Esophagus (tissue), 2 donors: ENCODE results near the gene BNC2. TPM values are rescaled to one million over a fixed set of nuclear protein-coding genes. Genes with fewer than 3 reads are reported as not detected.
"Not testable (repeated sequence)": the region's sequence is repeated elsewhere in the genome, so short reads cannot be mapped to it uniquely, and the experiment has no call there.

Experiments
- H3K27ac ChIP-seq, 2 donors: one replicate each; pipeline ENCODE4 v1.5.1; 2013; ENCODE audit warnings: low read depth in 2 of 2, mild to moderate bottlenecking in 2 of 2, inconsistent platforms in 1 of 2, low read length in 1 of 2, moderate library complexity in 1 of 2
- H3K27me3 ChIP-seq, 2 donors: one replicate each; pipeline ENCODE4 v1.6.1; 2013; ENCODE audit warnings: low read length in 2 of 2, control low read depth in 1 of 2, mild to moderate bottlenecking in 1 of 2; ENCODE audit not compliant: insufficient read depth in 2 of 2, control insufficient read depth in 1 of 2
- H3K36me3 ChIP-seq, 2 donors: one replicate each; pipeline ENCODE4 v1.6.1; 2013; ENCODE audit warnings: low read length in 1 of 2; ENCODE audit not compliant: control insufficient read depth in 2 of 2, insufficient read depth in 2 of 2
- H3K4me1 ChIP-seq, 2 donors: one replicate each; pipeline ENCODE4 v1.6.1; 2013; ENCODE audit warnings: low read length in 1 of 2; ENCODE audit not compliant: control insufficient read depth in 2 of 2, insufficient read depth in 2 of 2
- H3K4me3 ChIP-seq, 2 donors: one replicate each; pipeline ENCODE4 v1.5.1; 2013; ENCODE audit warnings: low read length in 2 of 2, mild to moderate bottlenecking in 2 of 2, low read depth in 1 of 2, moderate library complexity in 1 of 2
- H3K9me3 ChIP-seq, 2 donors: one replicate each; pipeline ENCODE4 v1.6.1; 2013; ENCODE audit warnings: mild to moderate bottlenecking in 2 of 2, low read depth in 1 of 2, low read length in 1 of 2, moderate library complexity in 1 of 2; ENCODE audit not compliant: control insufficient read depth in 2 of 2, insufficient read depth in 1 of 2
- WGBS, 2 donors: extraction: QIAGEN DNeasy Blood & Tissue Kit; methylation state at CpG; one replicate each; pipeline ENCODE4 v1.1.7; 2013; 5-methylcytosine and 5-hydroxymethylcytosine counted together
- polyA plus RNA-seq, 2 donors: library from polyadenylated mRNA; stranded (reverse); fragments of 200-250 nt; gene quantifications; one replicate each; pipeline ENCODE4 v1.2.3, GENCODE V29; 2013
- donor health status: healthy with polysubstance abuse.
- donor health status: Bipolar disorder and iron deficiency.

BNC2 gene
- polyA plus RNA-seq, 2 donors: 1.1 to 1.6 TPM

DNA sequence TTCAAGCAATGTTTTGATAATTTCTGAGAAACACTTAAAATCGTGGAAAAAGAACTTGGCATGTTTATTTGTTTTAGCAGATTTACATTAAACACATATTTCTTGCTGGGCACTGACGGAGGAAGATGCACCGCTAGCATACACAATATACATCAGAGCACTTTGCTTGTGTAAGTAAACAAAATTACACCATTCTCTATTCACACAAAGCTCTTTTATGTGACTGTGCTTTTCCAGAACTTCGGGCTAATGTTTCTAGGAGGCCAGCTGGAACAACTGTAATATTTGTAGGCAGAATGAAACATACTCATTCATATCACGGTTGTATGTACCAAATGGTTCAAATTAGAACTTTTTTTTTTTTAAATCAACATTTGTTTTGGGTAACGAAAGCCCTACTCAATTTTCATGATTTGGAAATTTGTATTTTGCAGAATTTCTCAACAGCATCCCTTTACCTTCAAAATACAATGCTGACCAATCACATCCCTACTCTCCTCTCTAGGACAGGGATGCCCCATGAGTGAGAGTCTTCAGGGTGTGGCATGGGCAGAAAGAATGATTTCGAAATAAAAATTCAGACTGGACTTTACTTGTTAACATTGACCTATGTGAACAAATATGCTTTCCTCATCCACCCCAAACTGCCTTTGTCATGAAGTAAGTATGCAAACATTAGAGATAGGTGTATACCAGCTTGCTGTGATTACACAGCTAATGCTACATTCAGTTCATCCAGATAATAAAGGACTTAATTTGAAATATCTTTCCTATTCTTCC lies 425.1 kb downstream of the BNC2 start:
- 58 to 68% methylated on average over 7 of the region's 7 CpGs for WGBS, 2 donors
- Histone ChIP-seq H3K27me3 (no peaks in the 10 kb centered on the region), H3K36me3 (no peaks in the 10 kb centered on the region), H3K9me3 (no peaks in the 10 kb centered on the region), H3K4me3 (no peak overlapping the region), H3K4me1 (no peaks in the 10 kb centered on the region), H3K27ac (no peak overlapping the region)

DNA sequence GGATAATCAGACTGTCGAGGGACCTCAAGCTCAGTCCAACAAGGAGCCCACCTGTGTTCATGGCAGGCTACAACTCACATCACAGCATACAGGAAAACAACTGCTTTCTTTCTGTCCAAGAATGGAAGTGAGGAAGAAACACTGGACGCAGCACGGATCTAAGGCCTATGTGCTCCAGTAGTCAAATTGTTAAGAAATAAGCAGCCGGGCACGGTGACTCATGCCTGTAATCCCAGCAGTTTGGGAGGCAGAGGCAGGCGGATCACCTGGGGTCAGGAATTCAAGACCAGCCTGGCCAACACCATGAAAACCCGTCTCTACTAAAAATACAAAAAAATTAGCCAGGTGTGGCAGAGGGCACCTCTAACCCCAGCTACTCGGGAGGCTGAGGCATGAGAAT lies 427.8 kb downstream of the BNC2 start:
- Histone ChIP-seq H3K4me3 (no peak overlapping the region), H3K9me3 (no peaks in the 10 kb centered on the region), H3K36me3 (no peaks in the 10 kb centered on the region), H3K27ac (peak overlapping the region; percentile 36 to 40), H3K27me3 (no peaks in the 10 kb centered on the region), H3K4me1 (no peaks in the 10 kb centered on the region)
- 42 to 67% methylated on average over 8 of the region's 8 CpGs for WGBS, 2 donors

DNA sequence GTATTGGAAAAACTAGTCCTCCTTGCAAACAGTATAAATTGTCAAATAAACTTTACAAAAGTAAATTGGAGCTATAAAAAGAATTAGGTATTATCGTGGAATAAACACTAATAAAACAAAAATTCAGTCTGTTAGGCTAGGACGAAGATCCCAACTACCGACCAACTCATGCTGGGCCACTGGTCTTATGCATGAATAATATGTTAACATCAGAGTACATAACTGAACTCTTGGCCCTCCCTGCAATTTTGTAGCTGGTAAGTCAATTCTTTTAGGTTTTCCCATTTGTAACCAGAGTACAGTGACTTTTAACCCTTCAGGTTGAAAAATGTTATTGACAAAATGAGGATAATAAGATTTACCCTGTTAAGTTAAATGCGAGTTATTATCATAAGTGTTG lies 428.7 kb downstream of the BNC2 start:
- WGBS, 2 donors: 53 to 64% methylated on average over 4 of the region's 4 CpGs
- Histone ChIP-seq H3K27ac (no peak overlapping the region), H3K4me3 (no peak overlapping the region), H3K36me3 (no peaks in the 10 kb centered on the region), H3K9me3 (no peaks in the 10 kb centered on the region), H3K4me1 (no peaks in the 10 kb centered on the region), H3K27me3 (no peaks in the 10 kb centered on the region)

DNA sequence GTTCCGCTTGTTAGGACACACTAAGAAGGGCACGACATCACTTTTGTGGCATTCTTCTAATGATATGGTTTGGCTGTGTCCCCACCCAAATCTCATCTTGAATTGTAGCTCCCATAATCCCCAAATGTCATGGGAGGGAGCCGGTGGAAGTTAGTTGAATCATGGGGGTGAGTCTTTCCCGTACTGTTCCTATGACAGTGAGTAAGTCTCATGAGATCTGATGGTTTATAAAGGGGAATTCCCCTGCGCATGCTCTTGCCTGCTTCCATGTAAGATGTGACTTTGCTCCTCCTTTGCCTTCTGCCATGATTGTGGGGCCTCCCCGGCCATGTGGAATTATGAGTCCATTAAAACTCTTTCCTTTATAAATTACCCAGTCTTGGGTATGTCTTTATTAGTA lies 431.6 kb downstream of the BNC2 start:
- WGBS, 2 donors: 88 to 92% methylated on average over 6 of the region's 6 CpGs
- H3K4me1 ChIP-seq, H3K27ac ChIP-seq, H3K36me3 ChIP-seq, H3K4me3 ChIP-seq, H3K27me3 ChIP-seq, H3K9me3 ChIP-seq: not testable (repeated sequence)

DNA sequence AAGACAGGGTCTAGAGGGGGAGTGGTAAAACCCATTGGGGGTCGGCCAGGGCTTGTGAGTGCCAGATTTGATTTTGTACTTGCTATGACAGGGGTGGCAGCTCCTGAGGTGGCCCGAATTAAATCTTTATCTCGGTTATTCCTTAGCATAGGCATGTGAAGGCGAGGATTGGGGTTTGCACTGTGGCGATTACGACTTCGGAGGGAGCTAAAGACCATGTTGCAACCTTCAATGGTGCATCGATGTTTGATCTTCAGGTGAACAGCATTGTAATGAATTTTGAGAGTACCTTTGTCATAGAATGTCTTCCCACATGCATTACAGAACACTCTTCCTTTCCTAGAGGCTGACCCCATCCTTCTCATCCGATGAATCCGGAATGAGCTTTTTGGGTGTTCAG lies 433.9 kb downstream of the BNC2 start:
- H3K27me3 ChIP-seq: no peaks in the 10 kb centered on the region
- H3K4me3 ChIP-seq: no peak overlapping the region
- no peaks in the 10 kb centered on the region for H3K4me1 ChIP-seq
- peaks cover 0 to 3% of the 10 kb centered on the region in 2 donors for H3K36me3 ChIP-seq
- no peaks in the 10 kb centered on the region for H3K9me3 ChIP-seq
- H3K27ac ChIP-seq: no peak overlapping the region
- WGBS, 2 donors: 92 to 95% methylated on average over 10 of the region's 10 CpGs

DNA sequence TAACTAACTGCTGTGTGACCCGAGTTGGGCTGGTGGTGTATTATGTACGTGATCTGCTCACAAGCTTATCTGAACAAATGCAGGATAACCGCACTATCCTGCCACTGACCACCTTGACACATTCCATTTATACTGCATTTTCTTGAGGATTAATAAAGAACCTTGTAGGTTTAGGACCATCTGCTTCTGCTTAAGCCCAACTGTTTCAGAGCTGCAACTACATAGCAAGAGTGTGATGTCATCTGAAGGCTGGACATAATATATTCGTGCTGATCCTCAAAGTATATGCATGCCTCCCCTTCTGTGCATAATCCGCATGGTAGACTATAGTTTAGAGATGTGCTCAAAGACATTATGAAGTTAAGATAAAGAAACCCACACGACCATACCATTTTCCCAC lies 435.9 kb downstream of the BNC2 start:
- H3K4me3 ChIP-seq: no peak overlapping the region
- peaks cover 0 to 3% of the 10 kb centered on the region in 2 donors for H3K36me3 ChIP-seq
- no peaks in the 10 kb centered on the region for H3K9me3 ChIP-seq
- no peaks in the 10 kb centered on the region for H3K4me1 ChIP-seq
- 84 to 87% methylated on average over 6 of the region's 6 CpGs for WGBS, 2 donors
- no peaks in the 10 kb centered on the region for H3K27me3 ChIP-seq
- no peak overlapping the region for H3K27ac ChIP-seq

DNA sequence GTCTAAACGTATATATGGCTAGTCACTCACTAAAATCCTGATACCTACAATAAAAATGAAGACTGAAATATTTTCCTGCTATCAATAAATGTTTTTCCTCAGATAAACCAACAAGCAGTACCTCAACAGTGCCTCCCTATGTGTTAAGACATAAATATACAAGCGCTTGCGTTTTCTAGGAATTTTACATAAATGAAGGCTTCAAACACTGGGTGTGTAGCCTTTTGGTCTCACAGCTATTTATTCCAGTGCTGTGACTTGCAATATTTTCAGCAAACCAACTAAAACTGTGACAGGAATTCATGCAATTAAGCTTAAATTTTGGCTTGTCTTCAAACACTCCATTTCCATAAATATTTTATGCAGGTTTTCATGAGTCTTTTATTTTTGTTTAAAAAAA lies 437.0 kb downstream of the BNC2 start:
- 95 to 98% methylated on average over 3 of the region's 3 CpGs for WGBS, 2 donors
- H3K27ac ChIP-seq: no peak overlapping the region

DNA sequence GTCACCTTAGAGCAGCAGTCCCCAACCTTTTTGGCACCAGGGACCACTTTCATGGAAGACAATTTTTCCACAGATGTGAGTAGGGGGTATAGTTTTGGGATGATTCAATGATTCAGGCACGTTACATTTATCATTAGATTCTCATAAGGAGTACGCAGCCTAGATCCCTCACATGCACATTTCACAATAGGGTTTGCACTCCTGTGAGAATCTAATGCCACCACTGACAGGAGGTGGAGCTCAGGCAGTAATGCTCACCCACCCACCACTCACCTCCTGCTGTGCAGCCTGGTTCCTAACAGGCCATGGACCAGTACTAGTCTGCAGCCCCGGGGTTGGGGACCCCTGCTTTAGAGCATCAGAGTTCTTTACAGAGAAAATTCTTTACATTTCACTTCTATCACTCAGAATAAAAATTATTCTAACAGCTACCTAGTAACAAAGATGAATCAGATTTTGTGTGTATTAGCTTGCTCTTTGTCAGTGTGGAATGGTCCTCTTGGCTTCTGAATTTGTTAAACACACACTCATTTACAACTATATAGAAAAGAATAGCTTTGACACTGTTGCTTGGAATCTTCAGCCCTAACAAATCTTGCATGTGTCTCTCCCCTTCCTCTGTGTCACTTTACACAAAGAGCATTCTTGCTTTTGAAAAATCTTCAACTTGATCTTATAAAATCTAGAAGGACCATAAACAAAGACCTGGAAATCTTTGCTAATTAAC lies 438.6 kb downstream of the BNC2 start:
- WGBS, 2 donors: 85 to 89% methylated on average over 3 of the region's 3 CpGs
- no peaks in the 10 kb centered on the region for H3K9me3 ChIP-seq
- peaks cover 0 to 3% of the 10 kb centered on the region in 2 donors for H3K36me3 ChIP-seq
- no peak overlapping the region for H3K4me3 ChIP-seq
- H3K27ac ChIP-seq: no peak overlapping the region
- H3K27me3 ChIP-seq: no peaks in the 10 kb centered on the region
- no peaks in the 10 kb centered on the region for H3K4me1 ChIP-seq

More for the DNA sequence above, 437.0 kb downstream of the BNC2 start:
- peaks cover 0 to 3% of the 10 kb centered on the region in 2 donors for H3K36me3 ChIP-seq
- no peaks in the 10 kb centered on the region for H3K27me3 ChIP-seq
- no peaks in the 10 kb centered on the region for H3K4me1 ChIP-seq
- H3K4me3 ChIP-seq: no peak overlapping the region
- no peaks in the 10 kb centered on the region for H3K9me3 ChIP-seq

DNA sequence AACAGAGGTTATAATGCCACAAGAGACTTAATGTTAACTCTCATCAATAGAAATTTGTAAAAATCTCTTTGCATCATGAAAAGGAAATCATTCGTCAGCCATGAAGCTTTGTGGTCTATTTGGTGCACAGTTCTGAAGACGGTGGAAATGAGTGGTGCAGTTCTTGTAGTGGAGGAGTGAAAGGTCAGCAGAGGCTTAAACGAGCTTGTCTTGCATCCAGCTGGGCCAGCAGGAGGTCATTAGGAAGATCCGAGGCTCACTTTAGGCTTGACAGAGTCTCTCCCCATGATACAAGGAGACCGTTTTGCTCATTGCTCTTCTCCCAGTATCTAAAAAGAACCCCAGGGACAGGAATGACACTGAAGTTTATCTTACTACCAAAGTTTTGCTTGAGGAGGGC lies 440.8 kb downstream of the BNC2 start:
- WGBS, 2 donors: 58 to 70% methylated on average over 5 of the region's 5 CpGs
- H3K9me3 ChIP-seq: no peaks in the 10 kb centered on the region

More for the DNA sequence above, 440.8 kb downstream of the BNC2 start:
- Histone ChIP-seq H3K36me3 (no peaks in the 10 kb centered on the region), H3K4me3 (no peak overlapping the region), H3K27me3 (no peaks in the 10 kb centered on the region), H3K4me1 (no peaks in the 10 kb centered on the region), H3K27ac (no peak overlapping the region)
